Fibroblast of lung (primary cell): ENCODE measurements around the gene APBB2. TPM values are rescaled to one million over a fixed set of nuclear protein-coding genes. Genes with fewer than 3 reads are reported as not detected.

Experiments used
- DNase-seq, 2 donors: peaks; one replicate each; pipeline versions ENCODE4 v3.0.0 to v3.0.0-alpha.2; 2010; ENCODE audit warnings: low read depth in 2 of 2
- H2AFZ ChIP-seq: 2 replicates; pipeline ENCODE4 v1.5.1; 2012; ENCODE audit warnings: low read length, control low read depth, inconsistent platforms
- H3K27ac ChIP-seq: 2 replicates; pipeline ENCODE4 v1.5.1; 2011; ENCODE audit warnings: low read length, control low read depth; ENCODE audit not compliant: insufficient read depth
- H3K27me3 ChIP-seq: 2 replicates; pipeline ENCODE4 v1.5.1; 2011; ENCODE audit warnings: mild to moderate bottlenecking, low read length; ENCODE audit not compliant: control insufficient read depth, insufficient read depth
- H3K36me3 ChIP-seq: 2 replicates; pipeline ENCODE4 v1.5.1; 2011; ENCODE audit warnings: low read length; ENCODE audit not compliant: control insufficient read depth, insufficient read depth
- H3K4me1 ChIP-seq: 2 replicates; pipeline ENCODE4 v1.5.1; 2011; ENCODE audit warnings: low read length; ENCODE audit not compliant: control insufficient read depth, insufficient read depth; ENCODE audit errors: extremely low read depth
- H3K4me2 ChIP-seq: 2 replicates; pipeline ENCODE4 v1.5.1; 2011; ENCODE audit warnings: low read length, control low read depth; ENCODE audit not compliant: insufficient read depth; ENCODE audit errors: extremely low read depth
- H3K4me3 ChIP-seq, 4 experiments: fragments of 200-600 bp in 1 of 4; sonication (generic) in 1 of 4; replicated peaks in 1 of 4; 2 replicates each; pipeline ENCODE4 v1.5.1; 2011 to 2016; ENCODE audit warnings: low read length in 4 of 4, low read depth in 3 of 4, mild to moderate bottlenecking in 3 of 4, control low read depth in 2 of 4, inconsistent platforms in 1 of 4, mixed read lengths in 1 of 4; ENCODE audit not compliant: insufficient read depth in 1 of 4; ENCODE audit errors: control extremely low read depth in 1 of 4
- H3K79me2 ChIP-seq: 2 replicates; pipeline ENCODE4 v1.5.1; 2012; ENCODE audit warnings: mild to moderate bottlenecking, low read length, inconsistent platforms; ENCODE audit not compliant: control insufficient read depth, insufficient read depth
- H3K9ac ChIP-seq: 2 replicates; pipeline ENCODE4 v1.5.1; 2011; ENCODE audit warnings: mild to moderate bottlenecking, low read length, control low read depth; ENCODE audit not compliant: insufficient read depth
- H3K9me3 ChIP-seq: 2 replicates; pipeline ENCODE4 v1.5.1; 2012; ENCODE audit warnings: low read depth, low read length; ENCODE audit not compliant: control insufficient read depth, insufficient read depth
- H4K20me1 ChIP-seq: 2 replicates; pipeline ENCODE4 v1.5.1; 2011; ENCODE audit warnings: low read length; ENCODE audit not compliant: control insufficient read depth, insufficient read depth; ENCODE audit errors: extremely low read depth
- CTCF ChIP-seq, 2 donors: IDR thresholded peaks in 1 of 2; conservative IDR thresholded peaks in 1 of 2; 1 replicate in 1 of 2; 2 replicates in 1 of 2; pipeline ENCODE4 v1.5.1; 2011 to 2012; ENCODE audit warnings: low read length in 2 of 2, control low read depth in 1 of 2, inconsistent platforms in 1 of 2, low read depth in 1 of 2, mild to moderate bottlenecking in 1 of 2
- EZH2 ChIP-seq: IDR thresholded peaks from 2 replicates; pipeline ENCODE4 v1.5.1; 2012; ENCODE audit warnings: low read length, control low read depth, mild to moderate bottlenecking; ENCODE audit errors: missing control alignments
- polyA plus RNA-seq, 2 donors: library from polyadenylated mRNA; depleted of rRNA in 1 of 2; stranded (reverse) in 1 of 2; unstranded in 1 of 2; fragments of >200 nt; gene quantifications; 2 replicates each; pipeline ENCODE4 v1.2.1, GENCODE V29; 2011 to 2012; ENCODE audit warnings: missing spikeins in 1 of 2
- total RNA-seq: library from RNA; depleted of rRNA; stranded (reverse); fragments of >200 nt; gene quantifications from 2 replicates; pipeline ENCODE4 v1.2.1, GENCODE V29; 2014

The APBB2 gene
- total and polyA plus RNA-seq, 2 donors (not counting 1 experiment from before 2014, with no cell fraction given) = 25.1 to 29.8 TPM

- H3K4me2 ChIP-seq = no peak overlapping the region
- H3K4me3 ChIP-seq = no peak overlapping the region
- H3K79me2 ChIP-seq = no peaks in the 10 kb centered on the region
- H3K4me1 ChIP-seq = no peaks in the 10 kb centered on the region
- H4K20me1 ChIP-seq = no peaks in the 10 kb centered on the region
- no peaks in the 10 kb centered on the region for H3K27me3 ChIP-seq
- H3K9me3 ChIP-seq = no peaks in the 10 kb centered on the region
- no peak overlapping the region for H3K9ac ChIP-seq
- no peak overlapping the region for H2AFZ ChIP-seq
- no peak for DNase-seq
- no peak overlapping the region for H3K27ac ChIP-seq
- TF ChIP-seq CTCF (conservative IDR thresholded peaks at IDR 0.05 in 1 of 2, IDR thresholded peaks at IDR 0.05 in 1 of 2; ENCODE audit: low read depth in 1 of 2, low read length in 2 of 2) = no peak
- no peak for TF ChIP-seq EZH2
- H3K36me3 ChIP-seq = no peaks in the 10 kb centered on the region
Measured at GRCh38 chr4:40881096-40881495, 333.2 kb downstream of the APBB2 start.

- Histone ChIP-seq H3K4me2 (no peak overlapping the region), H4K20me1 (no peaks in the 10 kb centered on the region), H3K4me1 (no peaks in the 10 kb centered on the region), H2AFZ (no peak overlapping the region), H3K36me3 (no peaks in the 10 kb centered on the region), H3K9ac (no peak overlapping the region), H3K79me2 (no peaks in the 10 kb centered on the region), H3K4me3 (no peak overlapping the region), H3K27me3 (no peaks in the 10 kb centered on the region), H3K27ac (no peak overlapping the region), H3K9me3 (no peaks in the 10 kb centered on the region)
- TF ChIP-seq EZH2 = no peak
- no peak for TF ChIP-seq CTCF (conservative IDR thresholded peaks at IDR 0.05 in 1 of 2, IDR thresholded peaks at IDR 0.05 in 1 of 2; ENCODE audit: low read depth in 1 of 2, low read length in 2 of 2)
- no peak for DNase-seq
Measured at GRCh38 chr4:40878548-40879055, 335.7 kb downstream of the APBB2 start.

- no peak overlapping the region for H3K4me2 ChIP-seq
- H3K36me3 ChIP-seq = no peaks in the 10 kb centered on the region
- no peaks in the 10 kb centered on the region for H3K4me1 ChIP-seq
- no peak overlapping the region for H3K4me3 ChIP-seq
- H2AFZ ChIP-seq = no peak overlapping the region
- H4K20me1 ChIP-seq = no peaks in the 10 kb centered on the region
- no peak for TF ChIP-seq CTCF (conservative IDR thresholded peaks at IDR 0.05 in 1 of 2, IDR thresholded peaks at IDR 0.05 in 1 of 2; ENCODE audit: low read depth in 1 of 2, low read length in 2 of 2)
- TF ChIP-seq EZH2 = no peak
- DNase-seq = no peak
- no peak overlapping the region for H3K9ac ChIP-seq
- no peak overlapping the region for H3K27ac ChIP-seq
- no peaks in the 10 kb centered on the region for H3K79me2 ChIP-seq
- H3K27me3 ChIP-seq = no peaks in the 10 kb centered on the region
- H3K9me3 ChIP-seq = no peaks in the 10 kb centered on the region
Measured at GRCh38 chr4:40877081-40877480, 337.3 kb downstream of the APBB2 start.
